Transverse colon (tissue), 4 donors: ENCODE data around the gene PAK4. TPM values are rescaled to one million over a fixed set of nuclear protein-coding genes. Genes with fewer than 3 reads are reported as not detected.

Experiments
- DNase-seq: peaks from one replicate; pipeline ENCODE4 v3.0.0-alpha.2; 2019
- H3K27ac ChIP-seq, 4 donors: fragments of 200-600 bp; sonication (generic); 2 replicates each; pipeline ENCODE4 v1.5.1; 2016 to 2018; ENCODE audit warnings: inconsistent platforms in 4 of 4
- H3K27me3 ChIP-seq: fragments of 200-600 bp; sonication (generic); 2 replicates; pipeline ENCODE4 v1.5.1; 2017; ENCODE audit warnings: inconsistent platforms
- H3K36me3 ChIP-seq, 4 donors: fragments of 200-600 bp; sonication (generic); 2 replicates each; pipeline ENCODE4 v1.5.1; 2017 to 2019; ENCODE audit warnings: inconsistent platforms in 4 of 4
- H3K4me1 ChIP-seq, 4 donors: fragments of 200-600 bp; sonication (generic); 2 replicates each; pipeline ENCODE4 v1.5.1; 2017 to 2020; ENCODE audit warnings: inconsistent platforms in 4 of 4
- H3K4me3 ChIP-seq, 4 donors: fragments of 200-600 bp; sonication (generic); 1 replicate in 1 of 4; 2 replicates in 3 of 4; pipeline versions ENCODE4 v1.5.1 to v1.6.1; 2017 to 2019; ENCODE audit warnings: inconsistent platforms in 4 of 4
- H3K9me3 ChIP-seq, 2 donors: fragments of 200-600 bp; sonication (generic); 2 replicates each; pipeline ENCODE4 v1.5.1; 2017 to 2019; ENCODE audit warnings: inconsistent platforms in 2 of 2
- CTCF ChIP-seq, 5 experiments: fragments of 200-600 bp in 3 of 5; fragments of 450-650 bp in 2 of 5; sonication (generic) in 3 of 5; IDR thresholded peaks; 1 replicate in 2 of 5; 2 replicates in 3 of 5; pipeline ENCODE4 v1.5.1; 2016 to 2017; ENCODE audit warnings: antibody characterized with exemption in 5 of 5, inconsistent platforms in 3 of 5, mild to moderate bottlenecking in 2 of 5, moderate library complexity in 1 of 5
- EP300 ChIP-seq: sonication (generic); formaldehyde crosslinking; IDR thresholded peaks from one replicate; pipeline ENCODE4 v1.6.1; 2017; ENCODE audit warnings: antibody characterized with exemption, low read depth
- POLR2A ChIP-seq: fragments of 450-650 bp; IDR thresholded peaks from one replicate; pipeline ENCODE4 v1.6.1; 2016; ENCODE audit warnings: antibody characterized with exemption, mild to moderate bottlenecking, moderate library complexity
- POLR2AphosphoS5 ChIP-seq, 3 donors: sonication (generic); formaldehyde crosslinking; IDR thresholded peaks; one replicate each; pipeline ENCODE4 v1.6.1; 2016; ENCODE audit warnings: antibody characterized with exemption in 3 of 3
- WGBS, 2 donors: methylation state at CpG; one replicate each; pipeline ENCODE4 v1.1.5; 2018; ENCODE audit warnings: low coverage in 1 of 2; 5-methylcytosine and 5-hydroxymethylcytosine counted together
- in situ Hi-C, 4 donors: fragments of 200-750 bp; cut with MboI; loops; one replicate each; pipeline versions ENCODE4 v1.15.0 to v1.15.1; 2017; ENCODE audit warnings: low sequenced_read_pairs in 3 of 4, low pct_ligation_motif_present in 1 of 4, low pct_unique_long_range_greater_than_20kb in 1 of 4
- intact Hi-C: fragments of 100-400 bp; cut with DNase I; formaldehyde crosslinking; loops from one replicate; pipeline ENCODE4 v1.15.1; 2023; ENCODE audit warnings: low total_unique reads
- total RNA-seq, 4 donors: library from RNA; depleted of rRNA; stranded (reverse); fragments of >200 nt; gene quantifications; one replicate each; pipeline ENCODE4 v1.1.0, GENCODE V29; 2016

The PAK4 gene
- total RNA-seq, 4 donors from 2014 or later: 43.8 to 96.1 (median 63.2) TPM

GRCh38 chr19:39179754-39180153, 54.2 kb downstream of the PAK4 start:
- in situ Hi-C loops: loop anchor here in 3 of 4 donors (5.0 to 10.0 kb wide), 2 partner anchors 57 to 65 kb away; no protein-coding TSS in a partner anchor
- H3K27me3 ChIP-seq: no peaks in the 10 kb centered on the region
- TF ChIP-seq POLR2AphosphoS5 (IDR thresholded peaks at IDR 0.05): no peak
- TF ChIP-seq CTCF (IDR thresholded peaks at IDR 0.05): no peak
- no peak for TF ChIP-seq POLR2A
- intact Hi-C loops: no loop called here
- DNase-seq: no peak
- WGBS, 2 donors: 89% methylated on average over 7 of the region's 10 CpGs; no CpG with 5 or more reads in 1 of the 2 donors
- peaks cover 0 to 22% (median 7%) of the 10 kb centered on the region in 4 donors for H3K36me3 ChIP-seq
- H3K4me3 ChIP-seq: no peak overlapping the region
- no peak overlapping the region for H3K27ac ChIP-seq
- no peaks in the 10 kb centered on the region for H3K4me1 ChIP-seq
- H3K9me3 ChIP-seq: no peaks in the 10 kb centered on the region

- WGBS, 2 donors: 86 to 89% methylated on average over 5 to 9 of the region's 9 CpGs
- Histone ChIP-seq H3K27me3 (no peaks in the 10 kb centered on the region), H3K4me3 (no peak overlapping the region), H3K4me1 (no peaks in the 10 kb centered on the region), H3K9me3 (no peaks in the 10 kb centered on the region), H3K27ac (no peak overlapping the region), H3K36me3 (peaks cover 0 to 17% (median 7%) of the 10 kb centered on the region in 4 donors)
- intact Hi-C loops (no loop called here), in situ Hi-C loops (loop anchor here in 3 of 4 donors (5.0 to 10.0 kb wide), 2 partner anchors 58 to 66 kb away; no protein-coding TSS in a partner anchor)
- peak in 1 of 3 donors; percentile 3 for TF ChIP-seq POLR2AphosphoS5 (IDR thresholded peaks at IDR 0.05)
- TF ChIP-seq POLR2A: no peak
- DNase-seq: no peak
These were observed 55.2 kb downstream of the PAK4 start for GRCh38 chr19:39180749-39181148.

- Histone ChIP-seq H3K4me1 (no peaks in the 10 kb centered on the region), H3K27me3 (no peaks in the 10 kb centered on the region), H3K4me3 (no peak overlapping the region), H3K36me3 (peaks cover 0 to 15% (median 4%) of the 10 kb centered on the region in 4 donors), H3K9me3 (no peaks in the 10 kb centered on the region), H3K27ac (no peak overlapping the region)
- WGBS, 2 donors: 50 to 78% methylated on average over 1 to 21 of the region's 21 CpGs
- TF ChIP-seq EP300 (no peak), POLR2A (no peak), POLR2AphosphoS5 (IDR thresholded peaks at IDR 0.05) (no peak), CTCF (IDR thresholded peaks at IDR 0.05) (no peak)
- intact Hi-C loops: no loop called here
- no peak for DNase-seq
- in situ Hi-C loops: loop anchor here in 3 of 4 donors (5.0 to 10.0 kb wide), 2 partner anchors 59 to 67 kb away; no protein-coding TSS in a partner anchor
These were observed 56.1 kb downstream of the PAK4 start for GRCh38 chr19:39181500-39182173.

DNA sequence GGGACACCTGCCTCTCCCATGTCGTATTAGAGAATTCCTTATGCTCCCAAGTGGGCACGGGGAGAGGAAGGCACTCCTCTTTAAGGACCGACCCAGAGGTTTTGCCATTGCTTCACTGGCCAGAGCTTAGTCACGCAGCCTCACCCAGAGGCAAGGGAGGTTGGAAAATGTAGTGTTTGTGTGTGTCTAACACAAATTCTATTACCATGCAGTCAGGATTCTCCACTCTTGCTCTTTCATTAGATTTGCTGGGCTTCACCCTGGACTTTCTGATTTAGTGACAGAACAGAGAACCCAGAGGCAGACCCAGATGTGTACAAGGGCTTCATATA, 56.6 kb downstream of the PAK4 start:
- H3K27ac ChIP-seq: no peak overlapping the region
- in situ Hi-C loops: loop anchor here in 3 of 4 donors (5.0 to 10.0 kb wide), 2 partner anchors 60 to 67 kb away; no protein-coding TSS in a partner anchor
- no peak for DNase-seq

More for the DNA sequence above, 56.6 kb downstream of the PAK4 start:
- no peak overlapping the region for H3K4me3 ChIP-seq
- no peaks in the 10 kb centered on the region for H3K27me3 ChIP-seq
- WGBS, 2 donors: 70 to 73% methylated on average over 3 to 4 of the region's 4 CpGs
- intact Hi-C loops: no loop called here
- TF ChIP-seq CTCF (IDR thresholded peaks at IDR 0.05): no peak
- no peak for TF ChIP-seq POLR2AphosphoS5 (IDR thresholded peaks at IDR 0.05)
- no peak for TF ChIP-seq EP300
- no peak for TF ChIP-seq POLR2A
- no peaks in the 10 kb centered on the region for H3K4me1 ChIP-seq
- H3K9me3 ChIP-seq: no peaks in the 10 kb centered on the region
- H3K36me3 ChIP-seq: peaks cover 0 to 11% (median 4%) of the 10 kb centered on the region in 4 donors
